Effector CD4-positive, alpha-beta T cell (primary cell): ENCODE results near the gene PFKM.
"Not testable (repeated sequence)": the region's sequence is repeated elsewhere in the genome, so short reads cannot be mapped to it uniquely, and the experiment has no call there.

ENCODE experiments used
- DNase-seq: peaks from one replicate; pipeline ENCODE4 v3.0.0-alpha.2; 2020

PFKM gene

GRCh38 chr12:48115957-48116356, 3.2 kb upstream of the PFKM start:
- no peak for DNase-seq

GRCh38 chr12:48118284-48118871, 786 bp upstream of the PFKM start:
- no peak for DNase-seq

GRCh38 chr12:48119834-48120195, 651 bp downstream of the PFKM start:
- no peak for DNase-seq

GRCh38 chr12:48121522-48121921, 2.4 kb downstream of the PFKM start:
- DNase-seq, result no peak

GRCh38 chr12:48122065-48122834, 3.1 kb downstream of the PFKM start:
- no peak for DNase-seq

GRCh38 chr12:48123169-48123568, 4.0 kb downstream of the PFKM start:
- no peak for DNase-seq

GRCh38 chr12:48125542-48125941, 6.4 kb downstream of the PFKM start:
- DNase-seq, result not testable (repeated sequence)

- no peak for DNase-seq
Observed at GRCh38 chr12:48125985-48126384, 6.8 kb downstream of the PFKM start.

GRCh38 chr12:48126953-48127630, 7.9 kb downstream of the PFKM start:
- DNase-seq, result no peak

- DNase-seq, result no peak
Observed at GRCh38 chr12:48128800-48129199, 9.6 kb downstream of the PFKM start.

GRCh38 chr12:48129376-48129775, 10.2 kb downstream of the PFKM start:
- no peak for DNase-seq

GRCh38 chr12:48131517-48131916, 12.4 kb downstream of the PFKM start:
- no peak for DNase-seq

GRCh38 chr12:48132826-48133225, 13.7 kb downstream of the PFKM start:
- no peak for DNase-seq

GRCh38 chr12:48135027-48135426, 15.9 kb downstream of the PFKM start:
- no peak for DNase-seq

GRCh38 chr12:48142818-48143674, 23.9 kb downstream of the PFKM start:
- no peak for DNase-seq

- no peak for DNase-seq
Observed at GRCh38 chr12:48143898-48144297, 24.7 kb downstream of the PFKM start.

- no peak for DNase-seq
Observed at GRCh38 chr12:48145981-48146380, 26.8 kb downstream of the PFKM start.

- no peak for DNase-seq
Observed at GRCh38 chr12:48151103-48151771, 32.1 kb downstream of the PFKM start.

- not testable (repeated sequence) for DNase-seq
Observed at GRCh38 chr12:48155786-48156185, 36.6 kb downstream of the PFKM start.

- DNase-seq, result no peak
Observed at GRCh38 chr12:48156652-48157017, 37.5 kb downstream of the PFKM start.

- peak; percentile 99 for DNase-seq
Observed at GRCh38 chr12:48157018-48157888, 38.1 kb downstream of the PFKM start, which contains the start of gene ASB8. ASB8 (minus strand) TSS chr12:48157515; CDS start chr12:48153496, 4,019 bp downstream.
